ENCODE data around the gene SLC17A8. TPM values are rescaled to one million over a fixed set of nuclear protein-coding genes. Genes with fewer than 3 reads are reported as not detected.

Gene SLC17A8
- polyA plus RNA-seq, 3 donors = not detected

DNA sequence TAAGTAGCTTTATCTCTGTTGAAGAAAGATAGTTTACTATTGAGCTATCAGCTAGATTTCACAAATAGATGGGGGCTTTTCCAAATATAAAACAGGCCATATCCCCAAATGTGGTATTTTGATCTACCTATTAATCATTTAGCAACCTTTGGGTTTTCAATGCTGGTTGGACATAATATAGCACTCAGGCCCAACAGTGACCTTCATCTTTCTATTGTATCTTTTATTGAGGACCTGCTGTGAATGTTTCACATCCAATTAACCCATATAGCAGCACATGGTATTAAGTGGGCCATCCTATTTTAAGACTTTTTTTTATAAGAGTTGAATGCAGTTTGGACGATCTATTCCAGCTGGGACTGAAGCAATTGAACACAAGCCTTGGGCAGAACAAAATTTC, 106.8 kb downstream of the SLC17A8 start:
- Histone ChIP-seq H3K4me1 (ENCODE audit: control insufficient read depth in 1 of 2, insufficient read depth in 2 of 2, low read length in 2 of 2) (no peaks in the 10 kb centered on the region), H3K27me3 (ENCODE audit: control insufficient read depth in 2 of 2, insufficient read depth in 2 of 2, low read length in 2 of 2) (no peaks in the 10 kb centered on the region), H3K9ac (ENCODE audit: insufficient read depth, low read length, poor library complexity, severe bottlenecking) (no peak overlapping the region), H3K4me2 (replicated peaks; ENCODE audit: extremely low read depth, low read length, poor library complexity, severe bottlenecking) (no peak overlapping the region), H4K20me1 (ENCODE audit: insufficient read depth, low read length) (no peaks in the 10 kb centered on the region), H3K4me3 (replicated peaks in 1 of 3; ENCODE audit: low read depth in 2 of 3, low read length in 3 of 3) (no peak overlapping the region), H3K27ac (ENCODE audit: low read depth in 1 of 2, low read length in 2 of 2) (no peak overlapping the region), H3K9me3 (replicated peaks in 1 of 2; ENCODE audit: control insufficient read depth in 1 of 2, insufficient read depth in 1 of 2, low read length in 2 of 2) (no peaks in the 10 kb centered on the region), H2AFZ (ENCODE audit: insufficient read depth, low read depth, low read length, poor library complexity, severe bottlenecking) (no peak overlapping the region), H3K36me3 (replicated peaks in 1 of 2; ENCODE audit: control insufficient read depth in 1 of 2, insufficient read depth in 2 of 2, low read length in 2 of 2) (no peaks in the 10 kb centered on the region), H3K79me2 (ENCODE audit: insufficient read depth, low read length) (no peaks in the 10 kb centered on the region)
- Mint-ChIP-seq H3K27ac (no peak overlapping the region), H3K27me3 (ENCODE audit: low read depth in 3 of 3) (peaks cover 2 to 4% (median 3%) of the 10 kb centered on the region in 3 donors), H3K9me3 (peaks cover 0 to 3% (median 0%) of the 10 kb centered on the region in 7 donors), H3K36me3 (no peaks in the 10 kb centered on the region), H3K4me3 (no peak overlapping the region), H3K4me1 (no peaks in the 10 kb centered on the region)
- WGBS (ENCODE audit: insufficient coverage) = 71% methylated on average over 1 of the region's 1 CpG
- no peak for TF ChIP-seq CTCF (IDR thresholded peaks at IDR 0.05)
- intact Hi-C loops (cut with micrococcal nuclease) = no loop called here
- DNase-seq = no peak

DNA sequence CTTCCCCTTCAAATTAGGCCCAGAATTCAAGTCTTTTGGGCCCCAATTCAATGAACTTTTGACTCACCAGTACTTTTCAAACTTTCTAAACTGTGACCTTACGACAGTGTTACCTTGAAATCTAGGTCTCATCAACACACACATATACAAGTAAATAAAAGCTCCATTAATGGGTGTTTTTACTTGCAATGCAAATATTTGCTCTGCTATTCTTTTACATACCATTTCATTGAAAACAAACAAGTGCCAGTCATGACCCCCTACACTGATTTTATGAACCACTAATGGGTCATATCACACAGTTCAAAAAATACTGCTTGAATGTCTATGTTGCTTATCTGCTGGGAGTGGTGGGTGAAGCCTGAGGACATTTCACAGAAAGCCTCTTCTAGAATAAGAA, 107.7 kb downstream of the SLC17A8 start:
- Histone ChIP-seq H3K4me2 (replicated peaks; ENCODE audit: extremely low read depth, low read length, poor library complexity, severe bottlenecking) (no peak overlapping the region), H3K79me2 (ENCODE audit: insufficient read depth, low read length) (no peaks in the 10 kb centered on the region), H3K9me3 (replicated peaks in 1 of 2; ENCODE audit: control insufficient read depth in 1 of 2, insufficient read depth in 1 of 2, low read length in 2 of 2) (no peaks in the 10 kb centered on the region), H3K4me3 (replicated peaks in 1 of 3; ENCODE audit: low read depth in 2 of 3, low read length in 3 of 3) (no peak overlapping the region), H4K20me1 (ENCODE audit: insufficient read depth, low read length) (no peaks in the 10 kb centered on the region), H3K27me3 (ENCODE audit: control insufficient read depth in 2 of 2, insufficient read depth in 2 of 2, low read length in 2 of 2) (no peaks in the 10 kb centered on the region), H2AFZ (ENCODE audit: insufficient read depth, low read depth, low read length, poor library complexity, severe bottlenecking) (no peak overlapping the region), H3K27ac (ENCODE audit: low read depth in 1 of 2, low read length in 2 of 2) (no peak overlapping the region), H3K36me3 (replicated peaks in 1 of 2; ENCODE audit: control insufficient read depth in 1 of 2, insufficient read depth in 2 of 2, low read length in 2 of 2) (no peaks in the 10 kb centered on the region), H3K4me1 (ENCODE audit: control insufficient read depth in 1 of 2, insufficient read depth in 2 of 2, low read length in 2 of 2) (no peaks in the 10 kb centered on the region), H3K9ac (ENCODE audit: insufficient read depth, low read length, poor library complexity, severe bottlenecking) (no peak overlapping the region)
- DNase-seq = no peak
- no CpG with 5 or more reads among the region's 1 CpG for WGBS (ENCODE audit: insufficient coverage)
- Mint-ChIP-seq H3K27me3 (ENCODE audit: low read depth in 3 of 3) (peaks cover 2 to 4% (median 3%) of the 10 kb centered on the region in 3 donors), H3K27ac (no peak overlapping the region), H3K36me3 (no peaks in the 10 kb centered on the region), H3K4me3 (no peak overlapping the region), H3K4me1 (no peaks in the 10 kb centered on the region), H3K9me3 (peaks cover 0 to 3% (median 0%) of the 10 kb centered on the region in 7 donors)
- intact Hi-C loops (cut with micrococcal nuclease) = no loop called here
- no peak for TF ChIP-seq CTCF (IDR thresholded peaks at IDR 0.05)

Data from CD14-positive monocyte (primary cell).